Measurements from ENCODE around the gene KISS1R.
"Not testable (repeated sequence)": the region's sequence is repeated elsewhere in the genome, so short reads cannot be mapped to it uniquely, and the experiment has no call there.

KISS1R gene

DNA sequence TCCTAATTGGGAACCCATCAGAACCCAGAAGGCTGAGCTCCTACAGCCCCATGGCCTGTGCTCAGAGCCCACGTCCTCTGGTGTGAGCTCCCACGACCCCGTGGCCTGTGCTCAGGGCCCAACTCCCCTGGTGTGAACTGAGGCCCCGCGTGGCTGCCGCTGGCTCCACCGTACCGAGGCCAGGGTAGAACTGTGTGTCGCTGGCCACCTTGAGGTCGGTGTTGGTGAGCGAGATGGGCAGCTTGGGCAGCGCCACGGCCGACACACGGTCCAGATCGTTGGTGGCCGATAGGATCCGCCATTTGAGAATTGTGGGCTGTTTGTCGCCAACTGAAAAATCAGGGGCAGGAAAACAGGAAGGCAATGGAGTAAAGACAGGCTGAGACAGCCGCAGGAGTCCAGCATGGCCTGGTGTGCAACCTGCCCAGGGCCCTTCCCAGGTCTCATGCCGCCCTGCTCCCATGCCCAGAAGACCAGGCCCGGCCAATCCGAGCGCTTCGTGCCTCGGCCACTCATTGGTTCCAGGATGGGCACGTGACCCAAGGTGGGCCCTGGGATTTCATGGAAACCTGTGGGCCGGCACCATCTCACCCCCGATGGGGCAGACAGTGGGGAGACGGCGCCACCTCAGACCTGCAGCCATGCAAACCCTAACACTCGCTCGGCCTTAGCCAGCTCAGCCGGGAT, 35.6 kb upstream of the KISS1R start:
- DNase-seq (ENCODE audit: low read depth in 2 of 2) = no peak

DNA sequence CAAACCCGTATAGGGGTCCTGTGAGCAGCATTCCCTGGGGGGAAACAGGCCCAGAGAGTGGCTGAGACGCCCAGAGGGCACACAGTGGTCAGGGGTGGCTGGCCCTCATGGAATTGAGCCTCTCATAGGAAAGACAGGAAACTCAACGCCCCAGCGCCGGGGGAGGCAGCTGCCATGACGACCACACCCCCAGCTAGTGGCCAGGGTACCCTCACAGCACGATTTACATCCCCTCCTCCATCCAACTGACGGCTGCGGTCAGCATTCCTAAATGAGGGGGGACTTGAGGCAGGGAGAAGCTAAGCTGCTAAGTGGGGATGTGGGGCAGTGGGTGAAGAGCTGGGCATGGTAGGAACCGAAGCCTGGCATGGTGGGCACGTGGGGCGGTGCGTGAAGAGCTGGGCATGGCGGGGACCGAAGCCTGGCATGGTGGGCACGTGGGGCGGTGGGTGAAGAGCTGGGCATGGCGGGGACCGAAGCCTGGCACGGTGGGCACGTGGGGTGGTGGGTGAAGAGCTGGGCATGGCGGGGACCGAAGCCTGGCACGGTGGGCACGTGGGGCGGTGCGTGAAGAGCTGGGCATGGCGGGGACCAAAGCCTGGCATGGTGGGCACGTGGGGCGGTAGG, 34.1 kb upstream of the KISS1R start:
- DNase-seq (ENCODE audit: low read depth in 2 of 2) = no peak

DNA sequence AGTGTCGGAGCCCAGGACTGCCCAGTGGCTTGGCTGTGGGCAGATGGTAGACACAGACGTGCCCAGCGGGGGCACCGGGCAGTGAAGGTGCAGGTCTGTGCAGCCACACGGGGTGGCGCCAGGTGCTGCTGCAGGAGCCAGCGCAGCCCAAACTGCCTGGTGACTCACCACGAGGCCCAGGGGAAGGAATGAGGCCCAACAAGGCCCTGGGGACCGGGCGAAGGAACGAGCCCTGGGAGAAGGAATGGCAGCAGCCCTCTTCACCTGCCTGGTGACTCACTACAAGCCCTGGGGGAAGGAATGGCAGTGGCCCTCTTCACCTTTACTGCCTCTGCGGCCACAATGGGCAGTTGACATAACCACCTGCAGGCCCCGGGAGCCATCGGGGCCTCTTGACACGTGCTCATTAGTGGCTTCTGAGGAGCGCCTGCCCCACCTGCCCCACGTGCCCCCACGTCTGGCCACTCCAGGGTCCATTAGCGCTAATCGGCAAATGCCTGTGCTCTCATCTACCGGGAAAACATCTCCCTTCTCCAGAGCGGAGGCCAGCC, 33.4 kb upstream of the KISS1R start:
- no peak for DNase-seq (ENCODE audit: low read depth in 2 of 2)

GRCh38 chr19:884420-885211, 32.5 kb upstream of the KISS1R start:
- DNase-seq (ENCODE audit: low read depth in 2 of 2) = no peak

DNA sequence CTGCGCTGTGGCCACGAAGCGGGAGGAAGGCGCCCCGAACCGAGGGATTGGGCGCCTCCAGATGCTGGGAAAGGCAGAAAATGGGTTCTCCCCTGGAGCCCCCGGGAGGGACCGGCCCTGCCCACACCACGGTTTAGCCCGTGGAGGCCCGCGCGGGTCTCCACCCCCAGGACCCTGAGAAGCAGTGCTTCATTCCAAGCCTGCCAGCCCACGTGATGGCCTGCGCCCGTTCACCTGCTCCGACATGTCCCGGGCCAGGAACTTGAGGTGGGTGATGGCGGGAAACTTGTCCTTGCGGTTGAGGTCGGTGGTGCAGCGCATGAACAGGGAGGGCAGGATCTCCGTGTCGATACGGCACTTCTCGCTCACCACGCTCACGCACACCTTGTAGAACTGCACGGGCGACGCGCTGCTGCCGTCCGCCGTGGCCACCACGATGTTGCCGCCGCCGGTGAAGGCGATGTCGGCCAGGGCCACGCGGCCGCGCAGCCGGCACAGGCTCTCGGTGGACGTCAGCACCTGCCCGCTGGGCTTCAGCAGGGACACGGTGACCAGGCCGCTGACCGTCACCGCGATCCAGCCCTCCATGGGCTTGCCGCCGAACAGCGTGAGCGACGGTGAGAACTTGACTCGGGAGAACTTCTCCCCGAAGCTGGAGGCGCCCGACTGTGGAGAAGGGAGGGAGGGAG, 31.5 kb upstream of the KISS1R start:
- DNase-seq (ENCODE audit: low read depth in 2 of 2) = no peak

GRCh38 chr19:887072-887471, 30.1 kb upstream of the KISS1R start:
- DNase-seq (ENCODE audit: low read depth in 2 of 2) = no peak

- DNase-seq (ENCODE audit: low read depth in 2 of 2) = no peak
Measured at GRCh38 chr19:887599-887998, 29.5 kb upstream of the KISS1R start.

GRCh38 chr19:888581-889385, 28.4 kb upstream of the KISS1R start:
- DNase-seq (ENCODE audit: low read depth in 2 of 2) = no peak

DNA sequence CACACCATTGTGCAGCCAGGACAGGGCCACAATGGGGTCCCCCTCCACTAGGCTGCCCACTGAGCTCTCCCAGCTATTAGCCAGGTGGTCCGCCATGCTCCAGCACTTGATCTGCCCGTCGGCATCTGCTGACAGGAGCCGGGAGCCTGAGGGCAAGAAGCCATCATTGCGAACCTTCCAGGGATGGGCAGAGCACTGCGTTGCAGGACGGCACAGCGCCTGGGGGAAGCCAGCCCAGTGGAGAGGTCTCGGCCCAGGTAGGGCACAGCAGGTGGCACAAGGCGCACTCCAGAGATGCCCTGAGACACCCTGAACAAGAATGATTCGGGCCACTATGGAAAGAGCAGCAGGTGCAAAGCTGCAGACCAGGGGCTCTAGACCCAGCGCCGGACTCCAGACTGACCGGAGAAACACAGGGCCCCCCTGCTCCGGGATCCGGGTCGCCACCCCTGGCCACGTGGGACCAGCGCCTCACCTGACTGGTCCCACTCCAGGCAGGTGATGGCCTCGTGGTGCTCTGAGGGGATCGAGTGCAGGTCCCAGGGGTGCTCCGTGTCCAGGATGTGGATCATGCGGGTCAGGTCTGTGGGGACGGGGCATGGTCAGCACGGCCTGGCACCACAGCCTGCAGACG, 27.4 kb upstream of the KISS1R start:
- DNase-seq (ENCODE audit: low read depth in 2 of 2) = no peak

DNA sequence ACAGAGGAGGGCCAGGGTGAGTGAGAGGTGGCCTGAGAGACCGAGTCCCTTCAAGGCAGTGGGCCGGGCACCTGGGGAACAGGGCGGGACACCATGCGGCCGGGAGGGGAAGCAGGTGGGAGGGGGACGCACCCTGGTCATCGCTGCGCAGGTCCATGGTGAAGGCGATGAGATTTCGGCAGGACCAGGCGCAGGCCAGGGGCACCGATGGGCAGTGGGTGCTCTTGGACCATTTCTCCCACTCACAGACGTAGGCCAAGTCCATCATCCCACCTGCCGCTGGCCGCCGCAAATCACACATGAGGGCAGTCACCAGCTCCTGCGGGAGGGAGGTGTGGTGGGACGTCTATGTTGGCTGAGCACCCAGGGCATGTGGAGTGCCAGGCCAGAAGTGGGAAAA, 26.3 kb upstream of the KISS1R start:
- DNase-seq (ENCODE audit: low read depth in 2 of 2) = no peak

GRCh38 chr19:891421-892200, 25.5 kb upstream of the KISS1R start:
- DNase-seq (ENCODE audit: low read depth in 2 of 2) = not testable (repeated sequence)

GRCh38 chr19:892243-892893, 24.8 kb upstream of the KISS1R start:
- no peak for DNase-seq (ENCODE audit: low read depth in 2 of 2)

GRCh38 chr19:892894-893689, 24.0 kb upstream of the KISS1R start, which contains the start of the genes MED16 and RNU6-9:
Gene MED16, minus strand, starts transcription at chr19:893187. Its CDS starts 2,056 bp downstream, at chr19:891131.
Gene RNU6-9, plus strand, starts transcription at chr19:893484.
- DNase-seq (ENCODE audit: low read depth in 2 of 2) = peak; percentile 75 to 78

DNA sequence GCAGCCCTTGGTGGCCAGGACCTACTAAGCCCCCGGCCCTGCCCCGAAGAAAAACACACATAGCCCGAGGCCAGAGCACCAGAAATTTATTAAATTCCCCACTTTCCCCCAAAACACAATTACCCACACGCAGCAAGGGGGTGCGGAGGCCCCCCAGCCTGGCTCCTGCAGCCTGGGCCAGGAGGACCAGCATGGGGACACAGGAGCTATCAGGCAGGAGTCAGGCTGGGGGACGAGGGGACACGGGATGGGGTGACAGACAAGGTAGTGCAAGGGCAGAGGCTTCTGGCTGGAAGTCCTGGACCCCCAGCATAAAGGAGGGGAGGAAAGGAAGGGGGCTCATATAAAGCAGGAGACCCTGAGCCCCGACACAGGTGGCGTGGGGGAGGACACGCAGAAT, 20.7 kb upstream of the KISS1R start:
- no peak for DNase-seq (ENCODE audit: low read depth in 2 of 2)

GRCh38 chr19:896999-897398, 20.1 kb upstream of the KISS1R start:
- no peak for DNase-seq (ENCODE audit: low read depth in 2 of 2)

DNA sequence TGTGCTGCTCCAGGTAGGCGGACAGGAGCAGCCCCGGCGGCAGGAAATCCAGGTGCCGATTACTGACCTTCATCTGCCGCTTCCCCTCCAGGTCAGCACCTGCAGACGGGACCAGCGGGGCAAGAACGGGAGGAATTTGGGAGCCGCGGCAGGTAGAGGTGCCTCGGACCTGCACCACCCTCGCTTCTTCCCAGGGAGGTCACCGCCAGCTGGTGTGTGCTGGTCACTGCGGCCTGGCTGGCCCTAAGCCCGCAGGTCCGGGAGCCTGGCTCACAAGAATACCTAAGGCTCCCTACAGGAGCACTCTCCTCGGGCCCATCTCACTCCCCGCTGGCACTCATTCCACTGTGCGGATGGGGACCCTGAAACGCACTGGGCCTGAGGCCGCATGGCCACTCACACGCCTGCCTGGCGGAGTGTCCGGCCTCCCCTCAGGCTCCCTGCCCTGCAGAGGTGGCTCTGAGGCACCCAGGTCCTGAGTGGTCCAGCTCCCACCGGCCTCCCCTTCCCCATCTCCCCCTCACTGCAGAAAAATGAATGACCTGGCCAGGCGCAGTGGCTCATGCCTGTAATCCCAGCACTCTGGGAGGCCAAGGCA, 19.6 kb upstream of the KISS1R start:
- no peak for DNase-seq (ENCODE audit: low read depth in 2 of 2)

DNA sequence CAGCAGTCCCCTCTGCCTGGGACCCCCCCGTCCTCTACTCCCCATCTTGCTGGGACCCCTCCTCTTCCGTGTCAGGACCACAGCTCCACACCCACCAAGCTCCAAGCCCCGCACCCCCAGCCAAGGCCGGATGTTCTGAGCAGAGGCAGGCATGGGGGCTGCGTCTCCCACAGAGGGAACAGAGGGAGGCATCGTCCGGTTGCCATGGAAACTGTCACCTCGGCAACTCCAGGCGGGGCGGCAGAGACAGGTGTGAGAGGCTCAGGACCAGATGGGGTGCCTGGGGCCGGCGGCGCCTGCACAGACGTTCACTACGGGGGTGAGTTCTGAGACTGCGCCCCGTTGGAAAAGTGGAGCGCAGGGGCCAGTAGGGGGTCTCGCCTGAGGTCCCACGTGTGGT, 18.5 kb upstream of the KISS1R start:
- DNase-seq (ENCODE audit: low read depth in 2 of 2) = no peak

Measured in activated CD4-positive, alpha-beta T cell treated with anti-CD3 and anti-CD28 coated beads for 24 hours (primary cell).